Spleen (tissue), 7 donors: ENCODE measurements around the gene KRTAP5-8.
"Not testable (repeated sequence)": the region's sequence is repeated elsewhere in the genome, so short reads cannot be mapped to it uniquely, and the experiment has no call there.

Experiments used
- POLR2A ChIP-seq, 3 donors: fragments of 450-650 bp; IDR thresholded peaks; one replicate each; pipeline ENCODE4 v1.5.1; 2017; ENCODE audit warnings: antibody characterized with exemption in 3 of 3, mild to moderate bottlenecking in 1 of 3
- TF ChIP-seq, protein P1 (sequence below), 11 experiments: fragments of 200-600 bp in 7 of 11; fragments of 450-650 bp in 4 of 11; sonication (generic) in 4 of 11; IDR thresholded peaks in 8 of 11; conservative IDR thresholded peaks in 3 of 11; 1 replicate in 7 of 11; 2 replicates in 4 of 11; pipeline versions ENCODE4 v1.4.0 to v1.8.0; 2016 to 2021; ENCODE audit warnings: antibody characterized with exemption in 11 of 11, inconsistent platforms in 4 of 11, mild to moderate bottlenecking in 1 of 11
- donor health status: DM: no; HTN: no; CAD: no; lungs with moderate emphysema.
- donor health status: DM: no; HTN: no; CAD: no.
- donor health status: DM: no; HTN: no; CAD: no.

- TF ChIP-seq, protein P1, sequence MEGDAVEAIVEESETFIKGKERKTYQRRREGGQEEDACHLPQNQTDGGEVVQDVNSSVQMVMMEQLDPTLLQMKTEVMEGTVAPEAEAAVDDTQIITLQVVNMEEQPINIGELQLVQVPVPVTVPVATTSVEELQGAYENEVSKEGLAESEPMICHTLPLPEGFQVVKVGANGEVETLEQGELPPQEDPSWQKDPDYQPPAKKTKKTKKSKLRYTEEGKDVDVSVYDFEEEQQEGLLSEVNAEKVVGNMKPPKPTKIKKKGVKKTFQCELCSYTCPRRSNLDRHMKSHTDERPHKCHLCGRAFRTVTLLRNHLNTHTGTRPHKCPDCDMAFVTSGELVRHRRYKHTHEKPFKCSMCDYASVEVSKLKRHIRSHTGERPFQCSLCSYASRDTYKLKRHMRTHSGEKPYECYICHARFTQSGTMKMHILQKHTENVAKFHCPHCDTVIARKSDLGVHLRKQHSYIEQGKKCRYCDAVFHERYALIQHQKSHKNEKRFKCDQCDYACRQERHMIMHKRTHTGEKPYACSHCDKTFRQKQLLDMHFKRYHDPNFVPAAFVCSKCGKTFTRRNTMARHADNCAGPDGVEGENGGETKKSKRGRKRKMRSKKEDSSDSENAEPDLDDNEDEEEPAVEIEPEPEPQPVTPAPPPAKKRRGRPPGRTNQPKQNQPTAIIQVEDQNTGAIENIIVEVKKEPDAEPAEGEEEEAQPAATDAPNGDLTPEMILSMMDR (IDR thresholded peaks at IDR 0.05 in 8 of 11, conservative IDR thresholded peaks at IDR 0.05 in 3 of 11) = not testable (repeated sequence)
- not testable (repeated sequence) for TF ChIP-seq POLR2A (IDR thresholded peaks at IDR 0.05)
Observed at GRCh38 chr11:71566626-71567599, 29.1 kb downstream of the KRTAP5-8 start.
